Measurements from ENCODE around the gene PRKCI.
A peak's percentile ranks its signal among the peaks of the same experiment; 100 is the strongest.
"Not testable (repeated sequence)": the region's sequence is repeated elsewhere in the genome, so short reads cannot be mapped to it uniquely, and the experiment has no call there.

The PRKCI gene

DNA sequence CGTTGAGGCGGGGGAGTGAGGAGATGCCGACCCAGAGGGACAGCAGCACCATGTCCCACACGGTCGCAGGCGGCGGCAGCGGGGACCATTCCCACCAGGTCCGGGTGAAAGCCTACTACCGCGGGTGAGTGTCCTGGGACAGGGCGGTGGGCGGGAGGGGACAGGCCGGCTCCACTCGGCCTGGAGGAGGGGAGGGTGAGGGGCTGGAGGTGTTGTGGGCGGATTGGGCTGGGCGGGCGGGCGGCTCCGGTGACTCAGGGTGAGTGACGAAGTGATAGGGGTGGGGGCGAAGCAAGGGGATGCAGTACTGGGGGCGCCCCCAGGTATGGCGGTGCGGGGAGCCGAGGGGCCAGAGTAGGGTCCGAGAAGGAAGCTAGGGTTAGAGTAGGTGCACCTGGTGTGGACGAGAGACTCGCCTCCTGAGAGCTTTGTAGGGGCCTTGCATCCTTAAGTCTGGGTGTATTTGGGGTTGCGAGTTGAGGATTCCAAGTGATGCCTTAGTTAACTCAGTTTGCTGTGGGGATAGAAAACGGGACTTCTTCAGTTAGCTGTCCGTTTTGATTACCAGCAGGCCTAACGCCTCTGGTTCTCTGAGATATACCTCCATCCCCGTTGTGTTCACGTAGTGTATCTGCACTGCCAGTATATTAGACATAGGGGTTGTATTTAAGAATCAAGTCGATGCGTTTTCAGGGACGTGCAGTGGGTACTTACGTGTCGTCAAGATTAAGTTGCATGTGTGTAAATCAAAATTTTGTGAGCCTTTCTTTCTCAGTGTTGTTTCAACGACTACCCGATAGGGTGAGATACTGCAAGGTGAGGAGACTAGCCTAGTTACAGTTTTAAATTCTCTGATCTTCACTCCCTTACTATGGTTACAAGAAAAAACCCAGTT, 670 bp downstream of the PRKCI start:
- DNase-seq (ENCODE audit: low spot score) = peak; percentile 67

DNA sequence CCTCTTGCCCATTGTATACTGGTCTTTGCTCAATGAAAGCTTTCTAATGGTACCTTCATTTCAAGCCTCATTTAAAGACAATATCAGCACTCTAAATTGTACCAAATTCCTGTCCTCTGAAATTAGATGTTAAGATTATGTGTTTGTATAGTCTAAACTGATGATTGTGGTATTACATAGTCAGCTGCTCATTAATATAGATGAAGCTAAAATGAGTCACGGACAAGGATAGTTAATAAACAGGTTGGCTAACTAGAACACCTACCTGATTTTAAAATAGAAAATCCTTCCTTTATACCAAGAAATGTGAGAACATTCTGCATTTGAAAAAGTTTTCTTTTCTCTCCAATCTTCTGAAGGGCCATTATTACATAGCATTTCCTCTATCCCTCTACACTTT, 2.9 kb downstream of the PRKCI start:
- DNase-seq (ENCODE audit: low spot score) = no peak

DNA sequence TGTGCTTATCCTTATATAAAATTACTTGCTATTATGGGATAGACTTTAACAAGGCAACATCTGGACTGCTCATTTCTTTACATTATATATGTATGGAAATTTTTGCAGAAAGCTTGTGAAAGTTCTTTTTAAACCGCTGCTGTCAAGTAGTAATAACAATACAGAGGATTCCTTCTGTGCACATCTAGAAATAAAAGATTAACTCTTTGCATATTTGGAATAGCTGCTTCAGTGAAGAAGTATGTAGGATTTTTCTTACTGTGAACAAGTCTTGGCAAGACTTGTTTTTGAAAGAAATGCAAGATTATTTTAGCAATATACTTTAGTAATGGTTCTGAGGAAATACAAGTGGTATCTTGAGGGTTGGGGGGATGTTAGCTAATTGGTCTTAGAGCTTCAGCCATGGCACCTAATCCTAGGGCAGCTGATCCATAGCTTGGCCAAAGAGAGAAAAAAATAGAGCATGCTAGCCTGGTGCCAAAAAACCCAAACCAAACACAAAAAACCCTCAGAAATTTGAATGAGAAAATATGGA, 4.3 kb downstream of the PRKCI start:
- DNase-seq (ENCODE audit: low spot score) = no peak

DNA sequence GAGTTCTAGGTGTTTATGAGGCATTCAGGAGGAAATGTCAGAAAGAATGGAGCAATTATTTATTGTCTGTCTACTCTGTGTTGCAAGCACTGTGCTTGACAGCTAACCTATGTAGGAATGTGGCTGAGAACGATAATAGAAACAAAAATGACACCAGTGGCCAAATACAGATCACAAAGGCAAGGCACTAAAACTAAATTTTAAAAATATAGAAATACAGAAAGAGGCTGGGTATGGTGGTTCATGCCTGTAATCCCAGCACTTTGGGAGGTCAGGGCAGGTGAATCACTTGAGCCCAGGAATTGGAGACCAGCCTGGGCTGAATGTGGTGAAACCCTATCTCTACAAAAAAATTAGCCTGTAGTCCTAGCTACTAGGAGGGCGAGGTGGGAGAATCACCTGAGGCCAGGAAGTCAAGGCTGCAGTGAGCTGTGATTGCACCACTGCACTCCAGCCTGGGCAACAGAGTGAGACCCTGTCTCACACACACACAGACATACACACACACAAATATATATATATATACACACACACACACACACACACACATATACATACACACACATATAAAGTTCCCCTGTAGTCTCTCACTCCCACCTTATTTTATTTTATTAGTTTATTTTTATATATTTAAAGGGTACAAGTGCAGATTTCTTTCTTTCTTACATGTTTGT, 6.0 kb downstream of the PRKCI start:
- DNase-seq (ENCODE audit: low spot score) = no peak

DNA sequence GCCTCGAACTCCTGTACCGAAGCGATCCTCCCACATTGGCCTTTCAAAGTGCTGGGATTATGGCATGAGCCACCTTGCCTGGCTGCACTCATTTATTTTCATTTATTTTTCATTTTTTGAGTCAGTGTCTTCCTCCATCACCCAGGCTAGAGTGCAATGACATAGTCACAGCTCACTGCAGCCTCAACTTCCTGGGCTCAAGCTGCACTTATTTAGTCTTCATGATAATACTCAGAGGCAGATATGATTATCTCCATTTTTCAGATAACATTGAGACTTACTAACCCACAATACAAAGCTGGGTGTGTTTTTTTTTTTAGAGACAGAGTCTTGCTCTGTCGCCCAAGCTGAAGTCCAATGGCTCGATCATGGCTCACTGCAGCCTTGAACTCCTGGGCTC, 10.0 kb downstream of the PRKCI start:
- no peak for DNase-seq (ENCODE audit: low spot score)

DNA sequence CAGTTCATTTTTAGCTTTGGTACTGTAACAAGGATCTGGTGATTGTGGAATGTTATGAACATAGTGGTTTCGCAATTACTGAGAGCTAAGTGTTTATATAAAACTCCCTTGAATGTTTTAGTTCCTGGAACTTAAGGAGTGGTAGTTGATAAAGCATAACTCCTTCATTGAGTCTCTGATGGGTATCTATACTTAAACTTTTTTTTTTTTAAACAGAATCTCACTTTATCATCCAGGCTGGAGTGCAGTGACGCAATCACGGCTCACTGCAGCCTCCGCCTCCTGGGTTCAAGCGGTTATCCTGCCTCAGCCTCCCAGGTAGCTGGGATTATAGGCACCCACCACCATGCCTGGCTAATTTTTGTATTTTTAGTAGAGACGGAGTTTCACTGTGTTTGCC, 11.3 kb downstream of the PRKCI start:
- no peak for DNase-seq (ENCODE audit: low spot score)

DNA sequence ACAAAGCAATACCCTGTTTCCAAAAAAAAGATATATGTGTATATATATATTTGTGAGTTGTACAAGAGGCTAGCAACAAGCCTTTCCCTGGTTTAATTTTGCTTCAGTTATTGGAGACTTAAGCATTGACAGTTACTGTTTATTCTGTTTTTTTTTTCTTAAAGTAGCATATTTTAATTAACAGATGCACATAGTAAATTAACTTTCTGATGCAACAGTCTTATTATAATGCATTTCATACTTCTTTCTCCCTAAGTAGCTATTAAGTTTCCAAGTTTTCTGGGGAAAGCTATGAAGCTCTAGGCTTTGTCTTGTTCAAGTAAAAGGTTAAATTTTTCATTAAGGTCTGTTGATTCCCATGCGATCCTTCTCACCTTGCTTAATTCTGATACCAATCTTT, 17.9 kb downstream of the PRKCI start:
- DNase-seq (ENCODE audit: low spot score) = no peak

DNA sequence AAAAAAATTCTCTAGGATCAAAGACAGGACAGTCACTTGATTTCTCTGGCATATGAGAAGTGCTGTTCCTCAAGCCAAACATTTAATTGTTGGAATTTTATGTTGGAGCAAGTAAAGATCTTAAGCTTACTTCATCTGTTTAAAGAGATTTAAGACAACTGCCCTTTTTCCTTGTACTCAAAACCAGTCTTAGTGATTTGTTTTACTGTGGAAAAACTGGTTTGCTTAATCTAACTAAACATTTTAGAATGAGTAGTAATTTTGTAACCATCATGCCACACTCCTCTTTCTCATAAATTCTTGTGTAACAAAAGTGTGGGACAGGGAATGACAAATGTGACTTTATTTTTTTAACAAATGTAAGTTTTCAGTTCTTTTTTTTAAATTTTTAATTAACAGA, 18.4 kb downstream of the PRKCI start:
- no peak for DNase-seq (ENCODE audit: low spot score)

DNA sequence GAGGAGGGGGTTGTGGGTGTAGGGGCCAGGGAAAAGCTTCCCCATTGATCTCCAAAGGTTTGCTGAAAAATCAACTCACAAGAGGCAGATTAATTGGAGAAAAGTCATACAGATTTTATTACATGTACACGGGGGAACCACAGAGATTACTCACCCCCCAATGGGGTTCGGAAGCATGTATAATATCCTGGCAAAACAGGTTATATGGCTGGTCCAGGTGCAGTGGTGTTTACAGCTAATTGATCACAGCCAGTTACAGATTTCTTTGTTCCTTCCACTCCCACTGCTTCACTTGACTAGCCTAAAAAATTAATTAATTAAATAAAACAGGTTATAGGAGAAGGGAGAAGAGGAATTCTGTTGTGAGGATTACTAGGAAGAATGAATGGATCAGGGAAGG, 22.4 kb downstream of the PRKCI start:
- DNase-seq (ENCODE audit: low spot score) = no peak

DNA sequence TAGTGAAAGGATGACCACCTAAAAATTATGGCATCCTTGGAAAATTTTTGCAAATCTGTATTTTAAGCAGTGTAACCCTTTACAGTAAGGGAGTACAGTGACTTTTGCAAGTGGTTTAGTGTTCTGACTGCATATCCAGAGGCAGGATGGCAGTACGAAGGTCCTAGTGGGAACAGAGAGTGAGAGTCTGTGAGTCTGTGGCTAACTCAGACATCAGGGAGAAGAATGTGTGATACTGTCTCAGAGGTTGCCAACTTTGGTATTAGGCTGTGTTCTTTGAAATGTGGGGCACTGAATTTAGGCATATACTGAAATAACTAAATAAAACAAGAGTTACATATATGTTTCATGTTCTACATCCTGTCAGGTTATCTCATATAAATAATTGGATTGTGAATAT, 25.7 kb downstream of the PRKCI start:
- no peak for DNase-seq (ENCODE audit: low spot score)

DNA sequence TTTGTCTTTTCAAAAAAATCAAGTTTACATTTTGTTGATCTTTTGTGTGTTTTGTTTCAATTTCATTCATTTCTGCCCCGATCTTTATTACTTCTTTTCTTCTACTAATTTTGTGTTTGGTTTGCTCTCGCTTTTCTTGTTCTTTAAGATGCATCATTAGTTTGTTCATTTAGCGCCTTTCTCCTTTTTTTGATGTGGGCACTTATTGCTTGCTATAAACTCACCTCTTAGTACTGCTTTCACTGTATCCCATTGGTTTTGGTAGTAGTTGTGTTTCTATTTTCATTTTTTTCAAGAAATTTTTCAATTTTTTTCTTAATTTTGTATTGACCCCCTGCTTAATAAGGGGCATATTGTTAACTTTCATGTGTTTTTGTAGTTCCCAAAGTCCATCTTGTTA, 34.4 kb downstream of the PRKCI start:
- no peak for DNase-seq (ENCODE audit: low spot score)

DNA sequence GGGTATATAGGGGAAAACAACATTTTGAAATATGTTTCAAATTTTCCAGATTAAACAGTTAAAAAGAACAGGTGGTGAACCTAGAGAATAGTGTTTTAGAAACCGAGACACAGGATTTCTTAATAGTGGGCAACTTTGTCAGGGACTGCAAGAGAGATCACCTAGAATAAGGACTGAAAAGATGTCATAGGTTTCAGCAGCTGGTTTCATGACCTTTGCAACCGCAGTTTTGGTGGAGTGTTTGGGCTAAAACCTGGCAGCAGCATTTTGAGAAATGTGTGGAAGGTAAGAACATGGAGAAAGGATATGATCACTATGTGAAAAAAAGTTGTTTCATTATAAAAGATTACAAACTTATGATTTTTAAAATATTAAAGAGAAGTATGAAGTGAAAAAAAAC, 34.9 kb downstream of the PRKCI start:
- DNase-seq (ENCODE audit: low spot score) = no peak

DNA sequence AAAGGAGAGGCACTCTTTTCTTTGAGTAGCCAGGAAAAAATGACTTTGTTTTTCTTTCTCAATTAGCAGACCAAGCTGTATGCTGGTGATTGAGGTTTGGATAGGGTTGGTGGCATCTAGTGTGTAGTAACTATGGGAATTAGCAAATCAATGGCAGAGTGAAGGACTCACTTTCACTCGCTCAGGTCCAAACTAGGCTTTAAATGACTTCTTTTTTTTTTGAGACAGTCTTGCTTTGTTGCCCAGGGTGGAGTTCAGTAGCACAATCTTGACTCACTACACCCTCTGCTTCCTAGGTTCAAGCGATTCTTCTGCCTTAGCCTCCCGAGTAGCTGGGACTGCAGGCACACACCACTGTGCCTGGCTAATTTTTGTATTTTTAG, 35.9 kb downstream of the PRKCI start:
- DNase-seq (ENCODE audit: low spot score) = no peak

DNA sequence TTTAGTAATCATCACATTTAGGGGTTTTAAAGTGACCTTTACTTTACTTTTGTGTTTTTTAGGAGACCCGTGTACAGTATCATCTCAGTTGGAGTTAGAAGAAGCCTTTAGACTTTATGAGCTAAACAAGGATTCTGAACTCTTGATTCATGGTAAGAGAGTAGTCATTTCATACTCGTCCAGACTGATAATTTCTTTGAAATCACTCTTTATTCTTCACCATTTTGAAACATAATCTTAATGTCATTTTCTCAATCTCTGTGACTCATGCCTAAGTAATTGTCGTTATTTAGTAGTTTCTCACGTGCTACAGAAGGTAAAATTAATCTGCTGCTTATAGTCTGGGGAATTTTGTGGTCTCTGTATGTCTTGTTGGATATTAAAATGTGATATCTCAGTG, 37.7 kb downstream of the PRKCI start:
- DNase-seq (ENCODE audit: low spot score) = no peak

DNA sequence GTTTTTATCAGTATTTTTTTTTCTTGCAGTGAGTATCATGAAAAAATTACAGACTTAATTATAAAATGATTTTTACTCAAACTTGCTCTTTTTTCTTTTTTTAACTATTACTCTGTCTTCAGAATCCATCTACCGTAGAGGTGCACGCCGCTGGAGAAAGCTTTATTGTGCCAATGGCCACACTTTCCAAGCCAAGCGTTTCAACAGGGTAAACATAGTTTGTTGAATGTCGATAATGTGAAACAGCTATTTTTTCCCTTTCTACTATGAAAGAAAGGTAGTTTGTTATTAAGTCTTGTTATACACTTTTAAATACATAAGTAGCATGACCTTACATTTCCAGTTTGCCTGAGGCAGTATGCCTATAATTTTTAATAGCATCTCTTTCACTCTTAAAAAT, 45.6 kb downstream of the PRKCI start:
- DNase-seq (ENCODE audit: low spot score) = no peak

DNA sequence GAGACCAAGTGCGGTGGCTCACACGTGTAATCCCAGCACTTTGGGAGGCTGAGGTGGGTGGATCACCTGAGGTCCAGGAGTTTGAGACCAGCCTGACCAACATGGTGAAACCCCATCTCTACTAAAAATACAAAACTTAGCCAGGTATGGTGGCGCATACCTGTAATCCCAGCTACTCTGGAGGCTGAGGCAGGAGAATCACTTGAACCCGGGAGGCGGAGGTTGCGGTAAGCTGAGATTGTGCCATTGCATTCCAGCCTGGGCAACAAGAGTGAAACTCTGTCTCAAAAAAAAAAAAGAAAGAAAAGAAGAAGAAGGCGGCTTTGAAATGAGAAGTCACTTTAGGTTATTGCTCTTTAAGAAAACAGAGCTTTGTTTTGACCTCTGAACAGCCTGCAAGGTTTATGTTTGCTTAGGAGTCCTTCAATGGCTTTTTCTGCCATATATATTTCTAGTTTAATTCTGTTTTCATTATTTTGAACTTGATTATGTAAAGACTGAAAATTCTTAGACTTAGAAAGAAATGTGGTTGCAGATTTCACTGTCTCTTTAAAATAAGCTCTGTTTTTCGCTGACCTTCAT, 47.5 kb downstream of the PRKCI start:
- DNase-seq (ENCODE audit: low spot score) = not testable (repeated sequence)

DNA sequence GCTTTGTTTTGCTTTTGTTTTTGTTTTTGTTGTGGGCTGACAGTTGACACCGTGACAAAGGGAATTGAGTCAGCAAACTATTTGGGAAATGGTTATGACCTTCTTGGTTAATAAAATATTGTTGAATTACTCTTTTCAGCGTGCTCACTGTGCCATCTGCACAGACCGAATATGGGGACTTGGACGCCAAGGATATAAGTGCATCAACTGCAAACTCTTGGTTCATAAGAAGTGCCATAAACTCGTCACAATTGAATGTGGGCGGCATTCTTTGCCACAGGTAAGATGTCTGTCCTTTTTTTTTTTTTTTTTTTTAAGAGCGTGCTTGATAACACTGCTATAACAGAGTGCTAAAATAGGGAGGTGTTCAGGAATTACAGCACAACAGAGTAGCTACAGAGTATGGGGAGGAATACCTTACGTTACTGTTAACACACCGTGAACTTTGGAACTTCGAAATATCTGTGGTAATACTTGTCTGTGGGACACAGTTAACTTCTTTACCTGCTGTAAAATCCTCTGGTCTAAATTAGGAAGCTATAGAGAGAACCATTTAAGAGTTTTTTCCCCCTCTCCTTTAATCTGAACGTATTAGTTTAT, 48.2 kb downstream of the PRKCI start:
- no peak for DNase-seq (ENCODE audit: low spot score)

DNA sequence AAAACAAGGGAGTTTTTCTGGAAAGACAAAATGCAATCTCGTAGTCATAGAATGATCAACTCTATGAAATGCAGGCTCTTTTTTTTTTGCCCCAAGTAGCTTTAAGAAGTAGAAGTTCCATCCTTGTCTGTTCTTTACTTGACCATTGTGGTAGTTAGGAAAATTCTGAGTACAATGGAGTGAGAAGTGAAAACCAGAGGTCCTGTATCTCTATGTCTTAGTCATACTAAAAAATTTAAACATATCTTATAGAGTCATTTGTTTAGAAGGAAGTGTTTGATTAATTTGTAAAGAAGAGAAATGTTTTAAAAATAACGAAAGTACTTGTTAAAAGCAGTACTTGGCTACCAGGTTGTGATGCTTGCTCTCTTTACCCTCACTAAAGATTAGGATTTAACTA, 52.4 kb downstream of the PRKCI start:
- no peak for DNase-seq (ENCODE audit: low spot score)

DNA sequence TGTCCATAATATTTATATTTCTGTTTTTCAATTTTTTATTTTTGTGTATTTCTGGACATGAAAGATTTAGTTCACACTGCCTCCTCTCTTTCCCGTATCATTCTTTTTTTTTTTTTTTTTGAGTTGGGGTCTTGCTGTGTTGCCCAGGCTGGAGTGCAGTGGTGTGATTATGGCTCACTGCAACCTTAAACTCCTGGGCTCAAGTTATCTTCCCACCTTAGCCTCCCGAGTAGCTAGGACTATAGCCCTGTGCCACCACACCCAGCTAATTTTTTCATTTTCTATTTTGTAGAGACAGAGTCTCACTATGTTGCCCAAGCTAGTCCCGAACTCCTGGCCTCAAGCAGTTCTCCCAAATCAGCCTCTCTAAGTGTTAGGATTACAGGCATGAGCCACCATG, 53.6 kb downstream of the PRKCI start:
- DNase-seq (ENCODE audit: low spot score) = no peak

DNA sequence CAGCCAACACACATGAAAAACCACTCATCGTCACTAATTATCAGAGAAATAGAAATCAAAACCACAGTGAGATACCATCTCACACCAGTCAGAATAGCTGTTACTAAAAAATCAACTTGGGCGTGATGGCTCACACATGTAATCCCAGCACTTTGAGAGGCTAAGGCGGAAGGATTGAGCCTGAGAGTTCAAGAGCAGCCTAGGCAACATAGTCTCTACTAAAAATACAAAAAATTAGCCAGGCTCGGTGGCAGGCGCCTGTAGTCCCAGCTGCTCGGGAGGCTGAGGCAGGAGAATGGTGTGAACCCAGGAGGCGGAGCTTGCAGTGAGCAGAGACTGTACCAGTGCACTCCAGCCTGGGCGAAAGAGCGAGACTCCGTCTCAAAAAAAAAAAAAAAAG, 55.1 kb downstream of the PRKCI start:
- not testable (repeated sequence) for DNase-seq (ENCODE audit: low spot score)

DNA sequence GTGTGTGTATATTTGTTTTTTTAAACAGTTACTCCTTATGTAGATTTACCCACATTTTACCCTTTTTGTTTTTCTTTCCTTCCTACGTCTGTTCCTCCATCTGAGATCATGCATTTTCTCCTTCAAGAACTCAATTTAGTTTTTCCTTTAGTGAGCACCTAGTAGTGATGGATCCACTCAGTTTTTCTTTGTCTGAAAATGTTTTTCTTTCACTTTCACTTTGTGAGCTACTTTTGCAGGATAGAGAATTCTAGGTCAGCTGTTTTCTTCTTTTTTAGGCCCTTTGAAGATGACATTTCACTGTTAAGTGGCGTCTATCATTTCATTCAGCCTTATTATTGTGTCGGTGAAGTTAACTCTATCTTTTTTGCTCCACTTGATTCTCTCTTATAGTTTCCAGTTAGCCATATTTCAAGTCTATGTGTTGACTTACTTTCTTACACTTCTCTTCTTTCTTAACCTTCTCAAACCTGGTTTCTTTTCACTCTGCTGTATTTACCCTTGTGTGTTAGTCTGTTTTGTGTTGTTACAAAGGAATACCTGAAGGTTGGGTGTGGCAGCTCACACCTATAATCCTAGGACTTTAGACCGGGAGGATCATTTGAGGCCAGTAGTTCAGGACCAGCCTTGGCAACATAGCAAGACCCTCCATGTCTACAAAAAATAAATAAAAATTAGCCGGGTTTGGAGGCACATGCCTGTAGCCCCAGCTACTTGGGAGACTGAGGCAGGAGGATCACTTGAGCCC, 55.8 kb downstream of the PRKCI start:
- DNase-seq (ENCODE audit: low spot score) = no peak

DNA sequence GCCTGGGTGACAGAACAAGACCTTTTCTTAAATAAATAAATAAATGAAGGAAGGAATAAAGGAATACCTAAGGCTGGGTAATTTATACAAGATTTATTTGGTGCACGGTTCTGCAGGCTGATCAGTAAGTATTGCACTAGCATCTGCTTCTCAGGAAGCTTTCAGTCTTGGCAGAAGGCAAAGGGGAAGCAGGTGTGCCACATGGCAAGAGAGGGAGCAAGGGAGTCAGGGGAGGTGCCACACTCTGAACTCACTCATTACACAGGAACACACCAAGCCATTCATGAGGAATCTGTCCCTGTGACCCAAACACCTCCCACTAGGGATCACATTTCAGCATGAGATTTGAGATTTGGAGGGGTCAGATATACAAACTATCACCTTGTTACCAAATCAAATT, 56.4 kb downstream of the PRKCI start:
- no peak for DNase-seq (ENCODE audit: low spot score)

Data from D341Med (cell line).